HG03342 (cell line): ENCODE measurements around the gene ZFPM1.
"Not testable (repeated sequence)": the region's sequence is repeated elsewhere in the genome, so short reads cannot be mapped to it uniquely, and the experiment has no call there.

Source experiments
- ATAC-seq: cut with Tn5 transposase; IDR thresholded peaks from one replicate; pipeline ENCODE4 v1.9.1; 2021; ENCODE audit warnings: mild to moderate bottlenecking, moderate library complexity; ENCODE audit not compliant: unreplicated experiment

Gene ZFPM1

GRCh38 chr16:88453217-88453531 is at the start of gene ZFPM1:
ZFPM1 (plus strand) TSS chr16:88453280; CDS start chr16:88453639, 359 bp downstream.
- ATAC-seq, result no peak

- no peak for ATAC-seq
These were observed 49.1 kb upstream of the ZFPM1 start for GRCh38 chr16:88403794-88404581.

- no peak for ATAC-seq
These were observed 48.3 kb upstream of the ZFPM1 start for GRCh38 chr16:88404769-88405168.

GRCh38 chr16:88405216-88406060 is 47.6 kb upstream of the ZFPM1 start:
- no peak for ATAC-seq

- no peak for ATAC-seq
These were observed 46.7 kb upstream of the ZFPM1 start for GRCh38 chr16:88406096-88407041.

GRCh38 chr16:88407042-88407420 is 46.0 kb upstream of the ZFPM1 start:
- ATAC-seq, result no peak

- ATAC-seq, result no peak
These were observed 45.3 kb upstream of the ZFPM1 start for GRCh38 chr16:88407807-88408206.

- ATAC-seq, result no peak
These were observed 44.4 kb upstream of the ZFPM1 start for GRCh38 chr16:88408561-88409142.

- no peak for ATAC-seq
These were observed 43.6 kb upstream of the ZFPM1 start for GRCh38 chr16:88409296-88410065.

- ATAC-seq, result not testable (repeated sequence)
These were observed 42.6 kb upstream of the ZFPM1 start for GRCh38 chr16:88410297-88410968.

- ATAC-seq, result no peak
These were observed 41.0 kb upstream of the ZFPM1 start for GRCh38 chr16:88411951-88412576.

- no peak for ATAC-seq
These were observed 40.3 kb upstream of the ZFPM1 start for GRCh38 chr16:88412766-88413165.

GRCh38 chr16:88413231-88413630 is 39.8 kb upstream of the ZFPM1 start:
- no peak for ATAC-seq

GRCh38 chr16:88413631-88414030 is 39.4 kb upstream of the ZFPM1 start:
- no peak for ATAC-seq

- ATAC-seq, result no peak
These were observed 38.3 kb upstream of the ZFPM1 start for GRCh38 chr16:88414521-88415380.

GRCh38 chr16:88415381-88415705 is 37.7 kb upstream of the ZFPM1 start:
- no peak for ATAC-seq

- ATAC-seq, result no peak
These were observed 37.3 kb upstream of the ZFPM1 start for GRCh38 chr16:88415713-88416323.

- ATAC-seq, result no peak
These were observed 36.4 kb upstream of the ZFPM1 start for GRCh38 chr16:88416686-88417085.
